Peyer's patch (tissue), 4 donors: ENCODE data around the gene BTF3.

Experiments
- POLR2A ChIP-seq, 2 donors: fragments of 450-650 bp; IDR thresholded peaks; one replicate each; pipeline ENCODE4 v1.5.1; 2017; ENCODE audit warnings: antibody characterized with exemption in 2 of 2, mild to moderate bottlenecking in 2 of 2, moderate library complexity in 2 of 2
- TF ChIP-seq, protein P1 (sequence below), 6 experiments: fragments of 450-650 bp in 4 of 6; fragments of 200-600 bp in 2 of 6; sonication (generic) in 1 of 6; IDR thresholded peaks; one replicate each; pipeline ENCODE4 v1.5.1; 2017 to 2019; ENCODE audit warnings: antibody characterized with exemption in 6 of 6, mild to moderate bottlenecking in 3 of 6, moderate library complexity in 1 of 6

DNA sequence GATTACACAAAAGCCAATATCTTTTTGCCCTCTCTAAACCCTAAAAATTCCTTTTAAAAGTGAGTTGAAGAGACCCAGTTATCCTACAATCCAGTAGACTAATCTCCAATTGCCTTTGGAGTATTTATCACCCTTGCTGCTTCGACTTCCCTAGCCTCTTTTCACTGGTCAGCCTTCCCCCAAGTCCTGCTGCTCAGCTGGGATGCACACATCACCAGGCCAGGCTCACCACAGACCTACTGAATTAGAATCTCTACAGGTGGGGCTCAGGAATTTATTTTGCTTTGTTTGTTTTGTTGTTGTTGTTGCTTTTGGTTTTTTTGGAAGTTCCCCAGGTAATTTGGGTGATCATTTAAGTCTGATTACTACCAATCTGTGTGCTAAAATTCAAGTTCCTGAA lies 38.1 kb upstream of the BTF3 start:
- TF ChIP-seq, protein P1, sequence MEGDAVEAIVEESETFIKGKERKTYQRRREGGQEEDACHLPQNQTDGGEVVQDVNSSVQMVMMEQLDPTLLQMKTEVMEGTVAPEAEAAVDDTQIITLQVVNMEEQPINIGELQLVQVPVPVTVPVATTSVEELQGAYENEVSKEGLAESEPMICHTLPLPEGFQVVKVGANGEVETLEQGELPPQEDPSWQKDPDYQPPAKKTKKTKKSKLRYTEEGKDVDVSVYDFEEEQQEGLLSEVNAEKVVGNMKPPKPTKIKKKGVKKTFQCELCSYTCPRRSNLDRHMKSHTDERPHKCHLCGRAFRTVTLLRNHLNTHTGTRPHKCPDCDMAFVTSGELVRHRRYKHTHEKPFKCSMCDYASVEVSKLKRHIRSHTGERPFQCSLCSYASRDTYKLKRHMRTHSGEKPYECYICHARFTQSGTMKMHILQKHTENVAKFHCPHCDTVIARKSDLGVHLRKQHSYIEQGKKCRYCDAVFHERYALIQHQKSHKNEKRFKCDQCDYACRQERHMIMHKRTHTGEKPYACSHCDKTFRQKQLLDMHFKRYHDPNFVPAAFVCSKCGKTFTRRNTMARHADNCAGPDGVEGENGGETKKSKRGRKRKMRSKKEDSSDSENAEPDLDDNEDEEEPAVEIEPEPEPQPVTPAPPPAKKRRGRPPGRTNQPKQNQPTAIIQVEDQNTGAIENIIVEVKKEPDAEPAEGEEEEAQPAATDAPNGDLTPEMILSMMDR (IDR thresholded peaks at IDR 0.05) = no peak
- TF ChIP-seq POLR2A (IDR thresholded peaks at IDR 0.05) = no peak
